HepG2 (cell line): ENCODE results near the gene WWP2. TPM values are rescaled to one million over a fixed set of nuclear protein-coding genes. Genes with fewer than 3 reads are reported as not detected.
A peak's percentile ranks its signal among the peaks of the same experiment; 100 is the strongest.
"Not testable (repeated sequence)": the region's sequence is repeated elsewhere in the genome, so short reads cannot be mapped to it uniquely, and the experiment has no call there.

Experiments
- FOSL2 ChIP-seq: sonication (generic); formaldehyde crosslinking; IDR thresholded peaks from 2 replicates; pipeline ENCODE4 v1.4.0; 2020; ENCODE audit warnings: missing genetic modification reagents
- NR2F2 ChIP-seq: IDR thresholded peaks from 2 replicates; pipeline ENCODE4 v1.6.1; 2012; ENCODE audit warnings: low read depth, inconsistent platforms, borderline replicate concordance
- RARA ChIP-seq: IDR thresholded peaks from 2 replicates; pipeline ENCODE4 v1.6.1; 2016; ENCODE audit warnings: missing genetic modification reagents, missing compliant biosample characterization
- RXRB ChIP-seq: IDR thresholded peaks from 2 replicates; pipeline ENCODE4 v1.6.1; 2016; ENCODE audit warnings: borderline replicate concordance, missing genetic modification reagents, missing compliant biosample characterization
- SOX5 ChIP-seq: IDR thresholded peaks from 2 replicates; pipeline ENCODE4 v1.6.1; 2016; ENCODE audit warnings: borderline replicate concordance
- ZNF460 ChIP-seq: sonication (generic); formaldehyde crosslinking; IDR thresholded peaks from 2 replicates; pipeline ENCODE4 v1.5.1; 2020; ENCODE audit warnings: missing genetic modification reagents, mild to moderate bottlenecking, borderline replicate concordance
- ZNF614 ChIP-seq: IDR thresholded peaks from 2 replicates; pipeline ENCODE4 v1.6.1; 2018; ENCODE audit warnings: missing biosample characterization, missing genetic modification reagents, inconsistent platforms, borderline replicate concordance
- polyA plus RNA-seq, 8 experiments: library from polyadenylated mRNA; depleted of rRNA in 3 of 8; stranded (reverse) in 7 of 8; unstranded in 1 of 8; fragments of >200 nt; fragmentation: Illumina TruSeq in 4 of 8; extraction: Trizol in 4 of 8; gene quantifications; 2 replicates each; pipeline versions ENCODE4 v1.2.1 to v1.2.3, GENCODE V29; 2011 to 2016; ENCODE audit warnings: low read depth in 4 of 8, missing spikeins in 1 of 8, mixed read lengths in 1 of 8; ENCODE audit not compliant: insufficient read depth in 1 of 8
- total RNA-seq, 5 experiments: library from RNA; depleted of rRNA; stranded (reverse); fragments of >200 nt; fragmentation: Illumina TruSeq; extraction: Trizol; gene quantifications; 2 replicates each; pipeline ENCODE4 v1.2.3, GENCODE V29; 2016; ENCODE audit warnings: low read depth in 1 of 5
- TF ChIP-seq, protein P1 (sequence below): sonication (generic); formaldehyde crosslinking; IDR thresholded peaks from 2 replicates; pipeline ENCODE4 v1.4.0; 2020; ENCODE audit warnings: low read depth, mild to moderate bottlenecking, missing genetic modification reagents
- TF ChIP-seq, protein P2 (sequence below): sonication (generic); formaldehyde crosslinking; IDR thresholded peaks from 2 replicates; pipeline ENCODE4 v1.4.0; 2020; ENCODE audit warnings: mild to moderate bottlenecking, low read depth, missing genetic modification reagents
- TF ChIP-seq, protein P3 (sequence below): IDR thresholded peaks from 2 replicates; pipeline ENCODE4 v1.4.0; 2020; ENCODE audit warnings: mild to moderate bottlenecking, missing genetic modification reagents
- TF ChIP-seq, protein P4 (sequence below), 2 experiments: sonication (generic) in 1 of 2; formaldehyde crosslinking in 1 of 2; IDR thresholded peaks; 2 replicates each; pipeline versions ENCODE4 v1.4.0 to v1.6.1; 2016 to 2020; ENCODE audit warnings: borderline replicate concordance in 1 of 2, low read depth in 1 of 2, mild to moderate bottlenecking in 1 of 2, missing genetic modification reagents in 1 of 2
- TF ChIP-seq, protein P5 (sequence below): sonication (generic); formaldehyde crosslinking; IDR thresholded peaks from 2 replicates; pipeline ENCODE4 v1.4.0; 2020; ENCODE audit warnings: mild to moderate bottlenecking, missing genetic modification reagents
- TF ChIP-seq, protein P6 (sequence below): sonication (generic); formaldehyde crosslinking; IDR thresholded peaks from 2 replicates; pipeline ENCODE4 v1.9.0; 2022; ENCODE audit warnings: missing genetic modification reagents, mild to moderate bottlenecking, borderline replicate concordance

WWP2 gene
- total and polyA plus RNA-seq, 2 of the 13 experiments (the other 11 are each of a cell fraction or from before 2014, with no cell fraction given): 11.4 to 28.2 TPM

DNA sequence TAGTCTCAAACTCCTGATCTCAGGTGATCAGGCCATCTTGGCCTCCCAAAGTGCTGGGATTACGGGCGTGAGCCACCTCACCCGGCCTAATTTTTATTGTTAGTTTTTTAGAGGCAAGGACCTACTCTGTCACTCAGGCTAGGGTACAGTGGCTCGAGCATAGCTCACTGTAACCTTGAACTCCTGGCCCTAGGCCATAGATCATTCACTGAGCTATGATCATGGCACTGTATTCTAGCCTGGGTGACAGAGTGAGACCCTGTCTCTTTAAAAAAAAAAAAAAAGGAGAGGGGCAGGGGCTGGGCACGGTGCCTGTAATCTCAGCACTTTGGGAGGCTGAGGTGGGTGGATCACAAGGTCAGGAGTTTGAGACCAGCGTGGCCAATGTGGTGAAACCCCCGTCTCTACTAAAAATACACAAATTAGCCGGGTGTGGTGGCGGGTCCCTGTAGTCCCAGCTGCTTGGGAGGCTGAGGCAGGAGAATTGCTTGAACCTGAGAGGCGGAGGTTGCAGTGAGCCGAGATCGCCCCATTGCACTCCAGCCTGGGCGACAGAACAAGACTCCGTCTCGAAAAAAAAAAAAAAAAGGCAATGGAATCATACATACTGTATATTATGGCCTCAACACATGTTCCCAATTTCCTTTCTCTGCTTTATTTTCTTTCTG is 53.2 kb downstream of the WWP2 start (continued):
- TF ChIP-seq, protein P1, sequence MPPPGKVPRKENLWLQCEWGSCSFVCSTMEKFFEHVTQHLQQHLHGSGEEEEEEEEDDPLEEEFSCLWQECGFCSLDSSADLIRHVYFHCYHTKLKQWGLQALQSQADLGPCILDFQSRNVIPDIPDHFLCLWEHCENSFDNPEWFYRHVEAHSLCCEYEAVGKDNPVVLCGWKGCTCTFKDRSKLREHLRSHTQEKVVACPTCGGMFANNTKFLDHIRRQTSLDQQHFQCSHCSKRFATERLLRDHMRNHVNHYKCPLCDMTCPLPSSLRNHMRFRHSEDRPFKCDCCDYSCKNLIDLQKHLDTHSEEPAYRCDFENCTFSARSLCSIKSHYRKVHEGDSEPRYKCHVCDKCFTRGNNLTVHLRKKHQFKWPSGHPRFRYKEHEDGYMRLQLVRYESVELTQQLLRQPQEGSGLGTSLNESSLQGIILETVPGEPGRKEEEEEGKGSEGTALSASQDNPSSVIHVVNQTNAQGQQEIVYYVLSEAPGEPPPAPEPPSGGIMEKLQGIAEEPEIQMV (CRISPR knock-in tag): peak; percentile 23; the same call in 1 of the 2 replicates
- TF ChIP-seq, protein P2, sequence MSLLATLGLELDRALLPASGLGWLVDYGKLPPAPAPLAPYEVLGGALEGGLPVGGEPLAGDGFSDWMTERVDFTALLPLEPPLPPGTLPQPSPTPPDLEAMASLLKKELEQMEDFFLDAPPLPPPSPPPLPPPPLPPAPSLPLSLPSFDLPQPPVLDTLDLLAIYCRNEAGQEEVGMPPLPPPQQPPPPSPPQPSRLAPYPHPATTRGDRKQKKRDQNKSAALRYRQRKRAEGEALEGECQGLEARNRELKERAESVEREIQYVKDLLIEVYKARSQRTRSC: 0 out of 2 replicates have a peak, but pooled peaks have one; percentile 51
- TF ChIP-seq SOX5 (CRISPR knock-in tag) (peak; percentile 37; the same call in 1 of the 2 replicates), RARA (peak; percentile 90), FOSL2 (CRISPR knock-in tag) (peak; percentile 42), ZNF460 (CRISPR knock-in tag) (peak; percentile 88), RXRB (CRISPR knock-in tag) (peak; percentile 66), NR2F2 (peak; percentile 54; the same call in 1 of the 2 replicates), ZNF614 (CRISPR knock-in tag) (0 out of 2 replicates have a peak, but pooled peaks have one; percentile 19)
- TF ChIP-seq, protein P3, sequence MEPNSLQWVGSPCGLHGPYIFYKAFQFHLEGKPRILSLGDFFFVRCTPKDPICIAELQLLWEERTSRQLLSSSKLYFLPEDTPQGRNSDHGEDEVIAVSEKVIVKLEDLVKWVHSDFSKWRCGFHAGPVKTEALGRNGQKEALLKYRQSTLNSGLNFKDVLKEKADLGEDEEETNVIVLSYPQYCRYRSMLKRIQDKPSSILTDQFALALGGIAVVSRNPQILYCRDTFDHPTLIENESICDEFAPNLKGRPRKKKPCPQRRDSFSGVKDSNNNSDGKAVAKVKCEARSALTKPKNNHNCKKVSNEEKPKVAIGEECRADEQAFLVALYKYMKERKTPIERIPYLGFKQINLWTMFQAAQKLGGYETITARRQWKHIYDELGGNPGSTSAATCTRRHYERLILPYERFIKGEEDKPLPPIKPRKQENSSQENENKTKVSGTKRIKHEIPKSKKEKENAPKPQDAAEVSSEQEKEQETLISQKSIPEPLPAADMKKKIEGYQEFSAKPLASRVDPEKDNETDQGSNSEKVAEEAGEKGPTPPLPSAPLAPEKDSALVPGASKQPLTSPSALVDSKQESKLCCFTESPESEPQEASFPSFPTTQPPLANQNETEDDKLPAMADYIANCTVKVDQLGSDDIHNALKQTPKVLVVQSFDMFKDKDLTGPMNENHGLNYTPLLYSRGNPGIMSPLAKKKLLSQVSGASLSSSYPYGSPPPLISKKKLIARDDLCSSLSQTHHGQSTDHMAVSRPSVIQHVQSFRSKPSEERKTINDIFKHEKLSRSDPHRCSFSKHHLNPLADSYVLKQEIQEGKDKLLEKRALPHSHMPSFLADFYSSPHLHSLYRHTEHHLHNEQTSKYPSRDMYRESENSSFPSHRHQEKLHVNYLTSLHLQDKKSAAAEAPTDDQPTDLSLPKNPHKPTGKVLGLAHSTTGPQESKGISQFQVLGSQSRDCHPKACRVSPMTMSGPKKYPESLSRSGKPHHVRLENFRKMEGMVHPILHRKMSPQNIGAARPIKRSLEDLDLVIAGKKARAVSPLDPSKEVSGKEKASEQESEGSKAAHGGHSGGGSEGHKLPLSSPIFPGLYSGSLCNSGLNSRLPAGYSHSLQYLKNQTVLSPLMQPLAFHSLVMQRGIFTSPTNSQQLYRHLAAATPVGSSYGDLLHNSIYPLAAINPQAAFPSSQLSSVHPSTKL: peak; percentile 73
- TF ChIP-seq, protein P4, sequence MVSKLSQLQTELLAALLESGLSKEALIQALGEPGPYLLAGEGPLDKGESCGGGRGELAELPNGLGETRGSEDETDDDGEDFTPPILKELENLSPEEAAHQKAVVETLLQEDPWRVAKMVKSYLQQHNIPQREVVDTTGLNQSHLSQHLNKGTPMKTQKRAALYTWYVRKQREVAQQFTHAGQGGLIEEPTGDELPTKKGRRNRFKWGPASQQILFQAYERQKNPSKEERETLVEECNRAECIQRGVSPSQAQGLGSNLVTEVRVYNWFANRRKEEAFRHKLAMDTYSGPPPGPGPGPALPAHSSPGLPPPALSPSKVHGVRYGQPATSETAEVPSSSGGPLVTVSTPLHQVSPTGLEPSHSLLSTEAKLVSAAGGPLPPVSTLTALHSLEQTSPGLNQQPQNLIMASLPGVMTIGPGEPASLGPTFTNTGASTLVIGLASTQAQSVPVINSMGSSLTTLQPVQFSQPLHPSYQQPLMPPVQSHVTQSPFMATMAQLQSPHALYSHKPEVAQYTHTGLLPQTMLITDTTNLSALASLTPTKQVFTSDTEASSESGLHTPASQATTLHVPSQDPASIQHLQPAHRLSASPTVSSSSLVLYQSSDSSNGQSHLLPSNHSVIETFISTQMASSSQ (IDR thresholded peaks at IDR 0.05; ENCODE audit: low read depth): not testable (repeated sequence)
- TF ChIP-seq, protein P4 (CRISPR knock-in tag; IDR thresholded peaks at IDR 0.05; ENCODE audit: borderline replicate concordance): peak; percentile 34; the same call in 1 of the 2 replicates
- TF ChIP-seq, protein P5, sequence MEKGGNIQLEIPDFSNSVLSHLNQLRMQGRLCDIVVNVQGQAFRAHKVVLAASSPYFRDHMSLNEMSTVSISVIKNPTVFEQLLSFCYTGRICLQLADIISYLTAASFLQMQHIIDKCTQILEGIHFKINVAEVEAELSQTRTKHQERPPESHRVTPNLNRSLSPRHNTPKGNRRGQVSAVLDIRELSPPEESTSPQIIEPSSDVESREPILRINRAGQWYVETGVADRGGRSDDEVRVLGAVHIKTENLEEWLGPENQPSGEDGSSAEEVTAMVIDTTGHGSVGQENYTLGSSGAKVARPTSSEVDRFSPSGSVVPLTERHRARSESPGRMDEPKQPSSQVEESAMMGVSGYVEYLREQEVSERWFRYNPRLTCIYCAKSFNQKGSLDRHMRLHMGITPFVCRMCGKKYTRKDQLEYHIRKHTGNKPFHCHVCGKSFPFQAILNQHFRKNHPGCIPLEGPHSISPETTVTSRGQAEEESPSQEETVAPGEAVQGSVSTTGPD (CRISPR knock-in tag): 0 out of 2 replicates have a peak, but pooled peaks have one; percentile 36
- TF ChIP-seq, protein P6, sequence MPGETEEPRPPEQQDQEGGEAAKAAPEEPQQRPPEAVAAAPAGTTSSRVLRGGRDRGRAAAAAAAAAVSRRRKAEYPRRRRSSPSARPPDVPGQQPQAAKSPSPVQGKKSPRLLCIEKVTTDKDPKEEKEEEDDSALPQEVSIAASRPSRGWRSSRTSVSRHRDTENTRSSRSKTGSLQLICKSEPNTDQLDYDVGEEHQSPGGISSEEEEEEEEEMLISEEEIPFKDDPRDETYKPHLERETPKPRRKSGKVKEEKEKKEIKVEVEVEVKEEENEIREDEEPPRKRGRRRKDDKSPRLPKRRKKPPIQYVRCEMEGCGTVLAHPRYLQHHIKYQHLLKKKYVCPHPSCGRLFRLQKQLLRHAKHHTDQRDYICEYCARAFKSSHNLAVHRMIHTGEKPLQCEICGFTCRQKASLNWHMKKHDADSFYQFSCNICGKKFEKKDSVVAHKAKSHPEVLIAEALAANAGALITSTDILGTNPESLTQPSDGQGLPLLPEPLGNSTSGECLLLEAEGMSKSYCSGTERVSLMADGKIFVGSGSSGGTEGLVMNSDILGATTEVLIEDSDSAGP (CRISPR knock-in tag): peak; percentile 99
